Smooth muscle cell (in vitro differentiated cells): ENCODE results near the gene APOBEC3H. TPM values are rescaled to one million over a fixed set of nuclear protein-coding genes. Genes with fewer than 3 reads are reported as not detected.

Experiments used
- DNase-seq: peaks from one replicate; lab custom pipeline; 2025; ENCODE audit not compliant: unreplicated experiment; lab: John Stamatoyannopoulos, UW
- H2AFZ ChIP-seq: fragments of 200-600 bp; sonication (generic); 2 replicates; pipeline ENCODE4 v1.6.0; 2016; ENCODE audit warnings: antibody characterized with exemption, low read depth, mild to moderate bottlenecking
- H3F3A ChIP-seq: fragments of 200-600 bp; sonication (generic); 2 replicates; pipeline ENCODE4 v1.6.0; 2017; ENCODE audit warnings: antibody characterized with exemption, low read depth
- H3K27ac ChIP-seq: fragments of 200-600 bp; sonication (generic); 2 replicates; pipeline ENCODE4 v1.5.1; 2016; ENCODE audit warnings: low read depth, mild to moderate bottlenecking
- H3K27me3 ChIP-seq: fragments of 200-600 bp; sonication (generic); 2 replicates; pipeline ENCODE4 v1.6.1; 2016; ENCODE audit warnings: low read depth, mild to moderate bottlenecking
- H3K36me3 ChIP-seq: fragments of 200-600 bp; sonication (generic); 2 replicates; pipeline ENCODE4 v1.5.1; 2016; ENCODE audit warnings: low read depth
- H3K4me1 ChIP-seq: fragments of 200-600 bp; sonication (generic); 2 replicates; pipeline ENCODE4 v1.5.1; 2016; ENCODE audit warnings: low read depth
- H3K4me2 ChIP-seq: fragments of 200-600 bp; sonication (generic); 2 replicates; pipeline ENCODE4 v1.6.0; 2016; ENCODE audit warnings: mild to moderate bottlenecking
- H3K4me3 ChIP-seq: fragments of 200-600 bp; sonication (generic); 2 replicates; pipeline ENCODE4 v1.5.1; 2016; ENCODE audit warnings: mild to moderate bottlenecking
- H3K79me2 ChIP-seq: fragments of 200-600 bp; sonication (generic); 2 replicates; pipeline ENCODE4 v1.6.0; 2016; ENCODE audit warnings: low read depth, mild to moderate bottlenecking
- H3K9ac ChIP-seq: fragments of 200-600 bp; sonication (generic); 2 replicates; pipeline ENCODE4 v1.6.0; 2016; ENCODE audit warnings: low read depth
- H3K9me3 ChIP-seq: fragments of 200-600 bp; sonication (generic); replicated peaks from 2 replicates; pipeline ENCODE4 v1.5.1; 2016; ENCODE audit warnings: low read depth
- H4K20me1 ChIP-seq: fragments of 200-600 bp; sonication (generic); 2 replicates; pipeline ENCODE4 v1.6.0; 2016; ENCODE audit warnings: low read depth
- WGBS: methylation state at CpG from one replicate; pipeline ENCODE4 v1.1.7; 2016; ENCODE audit warnings: low lambda C conversion rate; 5-methylcytosine and 5-hydroxymethylcytosine counted together
- polyA plus RNA-seq: library from polyadenylated mRNA; unstranded; fragments of >200 nt; fragmentation: Nextera tagmentation; extraction: Ambion mirVana; gene quantifications from 2 replicates; pipeline ENCODE4 v1.2.1, GENCODE V29; 2016
- total RNA-seq: library from RNA; depleted of rRNA; stranded (reverse); fragments of >200 nt; gene quantifications from 2 replicates; pipeline ENCODE4 v1.2.3, GENCODE V29; 2014
- TF ChIP-seq, protein P1 (sequence below): fragments of 200-600 bp; sonication (generic); IDR thresholded peaks from 2 replicates; pipeline ENCODE4 v1.5.1; 2017; ENCODE audit warnings: borderline replicate concordance, mild to moderate bottlenecking, antibody characterized with exemption; ENCODE audit not compliant: insufficient read depth, poor library complexity, severe bottlenecking

The APOBEC3H gene
- total and polyA plus RNA-seq, 2 experiments from 2014 or later: 0.31 to 0.57 TPM

DNA sequence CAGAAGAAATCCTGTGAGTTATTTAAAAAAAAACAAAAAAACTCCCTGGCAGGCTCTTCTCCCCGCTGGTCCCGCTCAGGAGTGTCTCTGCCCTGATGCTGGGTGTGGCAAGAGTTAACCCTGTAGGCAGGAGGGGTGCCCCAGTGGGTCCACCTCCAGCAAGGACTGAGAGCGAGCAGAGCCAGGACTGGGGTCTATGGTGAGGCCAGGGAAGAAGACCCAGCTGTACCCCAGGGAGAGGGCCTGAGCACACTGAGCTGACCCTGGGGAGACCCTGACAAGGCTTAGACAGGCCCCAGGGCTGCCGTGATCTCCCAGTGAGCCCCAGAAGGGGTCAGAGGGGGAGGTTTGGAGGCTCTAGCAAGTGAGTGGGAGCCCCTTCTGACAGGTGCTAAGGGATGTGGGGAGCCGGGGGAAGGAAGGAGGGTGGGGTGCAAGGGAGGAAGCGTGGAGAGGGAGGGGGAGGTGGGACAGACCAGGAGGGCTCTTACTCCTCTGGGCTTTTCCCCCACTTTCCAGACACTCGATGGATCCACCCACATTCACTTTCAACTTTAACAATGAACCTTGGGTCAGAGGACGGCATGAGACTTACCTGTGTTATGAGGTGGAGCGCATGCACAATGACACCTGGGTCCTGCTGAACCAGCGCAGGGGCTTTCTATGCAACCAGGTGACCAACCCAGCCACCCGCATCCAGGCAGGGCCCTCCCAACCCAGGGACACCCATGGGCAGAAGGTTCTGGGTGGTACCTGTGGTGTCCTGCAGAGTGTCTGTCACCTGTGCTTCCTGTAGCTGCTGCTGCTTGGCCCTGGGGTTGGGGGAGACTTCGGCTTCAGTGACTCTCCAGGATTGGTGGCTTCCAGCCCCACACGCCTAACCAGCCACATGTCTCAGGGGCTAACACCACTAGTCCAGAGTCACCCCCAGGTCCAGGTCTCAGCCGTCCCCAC is 13.6 kb upstream of the APOBEC3H start:
- no peaks in the 10 kb centered on the region for H4K20me1 ChIP-seq
- TF ChIP-seq, protein P1, sequence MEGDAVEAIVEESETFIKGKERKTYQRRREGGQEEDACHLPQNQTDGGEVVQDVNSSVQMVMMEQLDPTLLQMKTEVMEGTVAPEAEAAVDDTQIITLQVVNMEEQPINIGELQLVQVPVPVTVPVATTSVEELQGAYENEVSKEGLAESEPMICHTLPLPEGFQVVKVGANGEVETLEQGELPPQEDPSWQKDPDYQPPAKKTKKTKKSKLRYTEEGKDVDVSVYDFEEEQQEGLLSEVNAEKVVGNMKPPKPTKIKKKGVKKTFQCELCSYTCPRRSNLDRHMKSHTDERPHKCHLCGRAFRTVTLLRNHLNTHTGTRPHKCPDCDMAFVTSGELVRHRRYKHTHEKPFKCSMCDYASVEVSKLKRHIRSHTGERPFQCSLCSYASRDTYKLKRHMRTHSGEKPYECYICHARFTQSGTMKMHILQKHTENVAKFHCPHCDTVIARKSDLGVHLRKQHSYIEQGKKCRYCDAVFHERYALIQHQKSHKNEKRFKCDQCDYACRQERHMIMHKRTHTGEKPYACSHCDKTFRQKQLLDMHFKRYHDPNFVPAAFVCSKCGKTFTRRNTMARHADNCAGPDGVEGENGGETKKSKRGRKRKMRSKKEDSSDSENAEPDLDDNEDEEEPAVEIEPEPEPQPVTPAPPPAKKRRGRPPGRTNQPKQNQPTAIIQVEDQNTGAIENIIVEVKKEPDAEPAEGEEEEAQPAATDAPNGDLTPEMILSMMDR: no peak
- no peak overlapping the region for H3K27ac ChIP-seq
- no peaks in the 10 kb centered on the region for H3K79me2 ChIP-seq
- no peak overlapping the region for H3K9ac ChIP-seq
- no peak for DNase-seq
- H3K4me2 ChIP-seq: no peak overlapping the region
- H2AFZ ChIP-seq: no peak overlapping the region
- no peak overlapping the region for H3K4me3 ChIP-seq
- H3K36me3 ChIP-seq: no peaks in the 10 kb centered on the region
- H3K9me3 ChIP-seq: no peaks in the 10 kb centered on the region
- no peaks in the 10 kb centered on the region for H3F3A ChIP-seq
- WGBS: 95% methylated on average over 12 of the region's 14 CpGs
- H3K27me3 ChIP-seq: no peaks in the 10 kb centered on the region
- no peaks in the 10 kb centered on the region for H3K4me1 ChIP-seq

GRCh38 chr22:39084666-39085065 is 12.4 kb upstream of the APOBEC3H start:
- H3K4me1 ChIP-seq: no peaks in the 10 kb centered on the region
- TF ChIP-seq, protein P1: no peak
- no peak overlapping the region for H3K27ac ChIP-seq
- no peaks in the 10 kb centered on the region for H3F3A ChIP-seq
- no peak for DNase-seq
- H2AFZ ChIP-seq: no peak overlapping the region
- H3K79me2 ChIP-seq: no peaks in the 10 kb centered on the region
- H3K27me3 ChIP-seq: no peaks in the 10 kb centered on the region
- no peak overlapping the region for H3K4me2 ChIP-seq
- H3K9me3 ChIP-seq: no peaks in the 10 kb centered on the region
- H3K9ac ChIP-seq: no peak overlapping the region
- H3K36me3 ChIP-seq: no peaks in the 10 kb centered on the region
- H4K20me1 ChIP-seq: no peaks in the 10 kb centered on the region
- no peak overlapping the region for H3K4me3 ChIP-seq
- 97% methylated on average over 8 of the region's 8 CpGs for WGBS

DNA sequence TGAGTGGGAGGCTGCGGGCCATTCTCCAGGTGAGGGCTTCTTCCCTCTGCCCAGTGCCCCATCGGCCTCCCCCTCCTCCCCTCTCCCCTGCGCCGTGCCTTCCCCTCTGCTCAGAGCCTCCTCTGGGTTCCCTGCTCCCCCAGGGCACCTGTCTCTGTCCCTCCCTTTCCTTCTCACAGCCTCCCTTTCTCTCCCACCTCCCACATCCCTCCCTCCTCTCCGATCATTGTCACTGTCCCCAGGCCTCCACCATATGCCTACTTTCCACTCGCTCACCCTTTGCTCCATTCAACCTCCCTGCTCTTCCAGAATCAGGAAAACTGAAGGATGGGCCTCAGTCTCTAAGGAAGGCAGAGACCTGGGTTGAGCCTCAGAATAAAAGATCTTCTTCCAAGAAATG is 9.9 kb upstream of the APOBEC3H start:
- TF ChIP-seq, protein P1: no peak
- H3K9me3 ChIP-seq: no peaks in the 10 kb centered on the region
- H3K4me2 ChIP-seq: no peak overlapping the region

More for the DNA sequence above, 9.9 kb upstream of the APOBEC3H start:
- Histone ChIP-seq H3K4me3 (no peak overlapping the region), H3K27me3 (no peaks in the 10 kb centered on the region), H3K4me1 (no peaks in the 10 kb centered on the region), H4K20me1 (no peaks in the 10 kb centered on the region), H3K79me2 (no peaks in the 10 kb centered on the region), H2AFZ (no peak overlapping the region), H3K36me3 (no peaks in the 10 kb centered on the region), H3K9ac (no peak overlapping the region), H3F3A (no peaks in the 10 kb centered on the region), H3K27ac (no peak overlapping the region)
- 100% methylated on average over 1 of the region's 6 CpGs for WGBS
- DNase-seq: no peak
